Right atrium auricular region (tissue), 2 donors: ENCODE results near the gene CLSTN1. TPM values are rescaled to one million over a fixed set of nuclear protein-coding genes. Genes with fewer than 3 reads are reported as not detected.
A peak's percentile ranks its signal among the peaks of the same experiment; 100 is the strongest.

Experiments used
- DNase-seq: peaks from one replicate; pipeline ENCODE4 v3.0.0-alpha.2; 2019; ENCODE audit warnings: low spot score
- H3K27ac ChIP-seq, 2 donors: fragments of 200-600 bp; sonication (generic); 1 replicate in 1 of 2; 2 replicates in 1 of 2; pipeline ENCODE4 v1.5.1; 2016 to 2019
- H3K27me3 ChIP-seq, 2 donors: fragments of 200-600 bp; sonication (generic); one replicate each; pipeline versions ENCODE4 v1.5.1 to v1.6.0; 2017 to 2019
- H3K36me3 ChIP-seq: fragments of 200-600 bp; sonication (generic); one replicate; pipeline ENCODE4 v1.5.1; 2016
- H3K4me1 ChIP-seq, 2 donors: fragments of 200-600 bp; sonication (generic); one replicate each; pipeline versions ENCODE4 v1.5.1 to v1.6.0; 2017 to 2019
- H3K4me3 ChIP-seq, 2 donors: fragments of 200-600 bp; sonication (generic); 1 replicate in 1 of 2; 2 replicates in 1 of 2; pipeline ENCODE4 v1.5.1; 2017 to 2019; ENCODE audit warnings: mild to moderate bottlenecking in 1 of 2, moderate library complexity in 1 of 2
- H3K9me3 ChIP-seq, 2 donors: fragments of 200-600 bp; sonication (generic); one replicate each; pipeline ENCODE4 v1.5.1; 2019
- total RNA-seq, 2 donors: library from RNA; depleted of rRNA; stranded (reverse); fragments of >200 nt; gene quantifications; one replicate each; pipeline ENCODE4 v1.1.0, GENCODE V29; 2016
- TF ChIP-seq, protein P1 (sequence below), 2 donors: fragments of 200-600 bp; sonication (generic); IDR thresholded peaks; one replicate each; pipeline ENCODE4 v1.5.1; 2019; ENCODE audit warnings: antibody characterized with exemption in 2 of 2

CLSTN1 gene
- total RNA-seq, 2 donors from 2014 or later = 47.5 to 54.0 TPM

DNA sequence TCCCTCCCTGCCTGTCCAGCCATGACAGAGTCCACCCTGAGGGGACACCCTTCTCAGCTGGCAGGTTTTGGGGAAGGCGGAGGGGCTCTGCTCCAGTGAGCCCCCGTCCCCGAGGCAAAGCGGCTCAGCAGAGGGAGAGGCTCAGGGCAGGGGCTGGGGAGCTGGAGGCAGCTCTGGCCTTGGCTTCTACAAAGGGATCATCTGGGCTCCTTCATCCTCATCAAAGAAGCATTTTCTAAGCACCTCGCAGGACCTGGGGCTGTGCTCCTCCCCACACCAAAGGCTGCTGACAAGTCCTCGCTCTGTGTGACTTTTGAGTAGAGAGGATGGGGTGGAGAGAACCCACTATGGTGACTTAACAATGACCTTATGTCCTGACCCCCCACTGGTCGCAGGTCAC, 21.0 kb upstream of the CLSTN1 start:
- DNase-seq = no peak
- H3K4me3 ChIP-seq = no peak overlapping the region
- TF ChIP-seq, protein P1, sequence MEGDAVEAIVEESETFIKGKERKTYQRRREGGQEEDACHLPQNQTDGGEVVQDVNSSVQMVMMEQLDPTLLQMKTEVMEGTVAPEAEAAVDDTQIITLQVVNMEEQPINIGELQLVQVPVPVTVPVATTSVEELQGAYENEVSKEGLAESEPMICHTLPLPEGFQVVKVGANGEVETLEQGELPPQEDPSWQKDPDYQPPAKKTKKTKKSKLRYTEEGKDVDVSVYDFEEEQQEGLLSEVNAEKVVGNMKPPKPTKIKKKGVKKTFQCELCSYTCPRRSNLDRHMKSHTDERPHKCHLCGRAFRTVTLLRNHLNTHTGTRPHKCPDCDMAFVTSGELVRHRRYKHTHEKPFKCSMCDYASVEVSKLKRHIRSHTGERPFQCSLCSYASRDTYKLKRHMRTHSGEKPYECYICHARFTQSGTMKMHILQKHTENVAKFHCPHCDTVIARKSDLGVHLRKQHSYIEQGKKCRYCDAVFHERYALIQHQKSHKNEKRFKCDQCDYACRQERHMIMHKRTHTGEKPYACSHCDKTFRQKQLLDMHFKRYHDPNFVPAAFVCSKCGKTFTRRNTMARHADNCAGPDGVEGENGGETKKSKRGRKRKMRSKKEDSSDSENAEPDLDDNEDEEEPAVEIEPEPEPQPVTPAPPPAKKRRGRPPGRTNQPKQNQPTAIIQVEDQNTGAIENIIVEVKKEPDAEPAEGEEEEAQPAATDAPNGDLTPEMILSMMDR (IDR thresholded peaks at IDR 0.05) = no peak
- H3K36me3 ChIP-seq = no peaks in the 10 kb centered on the region
- peaks cover 0 to 44% of the 10 kb centered on the region in 2 donors for H3K4me1 ChIP-seq
- H3K27me3 ChIP-seq = no peaks in the 10 kb centered on the region
- no peaks in the 10 kb centered on the region for H3K9me3 ChIP-seq
- H3K27ac ChIP-seq = no peak overlapping the region

DNA sequence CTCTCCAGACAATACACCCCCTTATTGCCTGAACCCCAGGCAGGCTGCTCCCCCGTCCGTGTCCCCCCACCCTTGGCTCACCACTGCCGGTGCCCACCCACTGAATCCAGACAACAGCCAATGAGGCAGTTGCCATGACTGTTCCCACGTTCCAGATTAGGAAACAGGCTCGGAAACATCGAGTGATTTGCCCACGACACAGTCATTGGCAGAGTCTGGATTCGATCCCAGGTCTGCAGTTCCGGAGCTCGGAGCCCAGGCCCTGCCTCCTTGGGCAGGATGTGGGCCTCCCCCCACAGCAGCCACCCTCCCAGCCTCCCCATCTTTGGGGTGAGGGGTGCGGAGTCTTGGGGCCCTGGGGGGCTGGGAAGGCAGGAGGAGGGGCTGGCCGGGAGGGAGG, 20.3 kb upstream of the CLSTN1 start:
- Histone ChIP-seq H3K4me3 (peak overlapping the region in 1 of 2 donors; percentile 5), H3K27ac (peak overlapping the region in 1 of 2 donors; percentile 13), H3K4me1 (peaks cover 0 to 44% of the 10 kb centered on the region in 2 donors), H3K27me3 (no peaks in the 10 kb centered on the region), H3K36me3 (no peaks in the 10 kb centered on the region), H3K9me3 (no peaks in the 10 kb centered on the region)
- TF ChIP-seq, protein P1 (IDR thresholded peaks at IDR 0.05) = no peak
- no peak for DNase-seq

DNA sequence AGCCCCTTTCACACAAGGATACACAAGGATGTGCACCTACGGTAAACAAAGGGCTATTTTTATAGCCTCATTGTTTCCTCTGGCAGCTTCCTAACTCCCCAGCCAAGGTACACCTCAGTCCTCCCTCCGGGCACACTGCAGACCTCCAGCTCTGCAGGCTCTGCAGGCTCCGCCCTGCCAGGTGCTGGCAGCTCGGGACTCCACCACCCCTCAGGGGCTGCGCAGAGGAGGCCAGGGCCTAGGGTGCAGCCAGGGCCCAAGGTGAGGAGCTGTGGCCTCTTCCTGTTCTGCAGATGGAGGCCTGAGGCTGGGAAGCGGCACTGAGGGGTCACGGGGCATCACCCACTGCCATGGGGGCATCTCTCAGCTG, 19.8 kb upstream of the CLSTN1 start:
- TF ChIP-seq, protein P1 (IDR thresholded peaks at IDR 0.05) = no peak
- Histone ChIP-seq H3K27me3 (no peaks in the 10 kb centered on the region), H3K4me1 (peaks cover 0 to 44% of the 10 kb centered on the region in 2 donors), H3K27ac (no peak overlapping the region), H3K4me3 (no peak overlapping the region), H3K9me3 (no peaks in the 10 kb centered on the region), H3K36me3 (no peaks in the 10 kb centered on the region)
- DNase-seq = no peak

DNA sequence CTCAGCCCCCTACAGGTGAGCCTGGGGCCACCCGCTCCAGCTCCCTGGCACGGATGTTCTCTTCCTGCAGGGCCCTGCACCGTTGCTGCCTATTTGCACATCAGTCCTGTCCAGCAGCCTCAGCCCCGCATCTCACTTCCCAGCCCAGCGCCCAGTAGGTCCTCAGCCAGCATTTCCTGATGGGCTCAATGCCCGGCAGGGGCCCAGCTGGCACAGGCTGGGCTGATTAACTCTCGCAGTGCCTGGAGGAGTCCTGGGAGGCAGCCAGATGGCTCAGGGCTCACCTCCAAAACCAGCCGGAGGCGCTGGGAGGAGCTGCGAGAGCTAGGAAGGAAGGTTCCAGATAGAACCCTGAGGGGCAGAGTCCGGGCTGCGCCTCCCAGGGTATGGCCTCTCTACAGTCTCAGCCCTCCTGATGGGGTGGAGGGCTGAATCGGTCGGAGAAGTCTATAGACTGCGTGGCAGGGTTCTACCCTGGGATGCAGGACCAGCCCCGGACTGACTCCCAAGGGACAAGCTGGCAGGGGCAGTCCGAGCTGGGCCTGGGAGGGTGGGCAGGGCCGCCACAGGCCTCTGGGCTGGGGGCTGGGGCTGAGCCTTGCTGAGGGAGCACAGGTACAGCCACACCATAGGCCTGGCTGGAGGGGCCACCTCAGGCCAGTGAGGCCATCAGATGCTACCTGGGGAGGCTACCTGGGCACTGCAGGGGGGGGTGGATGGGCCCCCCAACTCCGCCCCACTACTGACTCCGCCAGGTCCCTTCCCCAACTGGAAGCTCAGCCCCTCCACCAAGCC, 19.2 kb upstream of the CLSTN1 start:
- DNase-seq = no peak
- peaks cover 0 to 39% of the 10 kb centered on the region in 2 donors for H3K4me1 ChIP-seq
- no peaks in the 10 kb centered on the region for H3K27me3 ChIP-seq
- peak overlapping the region in 1 of 2 donors; percentile 24 for H3K27ac ChIP-seq
- H3K36me3 ChIP-seq = no peaks in the 10 kb centered on the region
- no peaks in the 10 kb centered on the region for H3K9me3 ChIP-seq
- TF ChIP-seq, protein P1 (IDR thresholded peaks at IDR 0.05) = no peak
- H3K4me3 ChIP-seq = no peak overlapping the region

DNA sequence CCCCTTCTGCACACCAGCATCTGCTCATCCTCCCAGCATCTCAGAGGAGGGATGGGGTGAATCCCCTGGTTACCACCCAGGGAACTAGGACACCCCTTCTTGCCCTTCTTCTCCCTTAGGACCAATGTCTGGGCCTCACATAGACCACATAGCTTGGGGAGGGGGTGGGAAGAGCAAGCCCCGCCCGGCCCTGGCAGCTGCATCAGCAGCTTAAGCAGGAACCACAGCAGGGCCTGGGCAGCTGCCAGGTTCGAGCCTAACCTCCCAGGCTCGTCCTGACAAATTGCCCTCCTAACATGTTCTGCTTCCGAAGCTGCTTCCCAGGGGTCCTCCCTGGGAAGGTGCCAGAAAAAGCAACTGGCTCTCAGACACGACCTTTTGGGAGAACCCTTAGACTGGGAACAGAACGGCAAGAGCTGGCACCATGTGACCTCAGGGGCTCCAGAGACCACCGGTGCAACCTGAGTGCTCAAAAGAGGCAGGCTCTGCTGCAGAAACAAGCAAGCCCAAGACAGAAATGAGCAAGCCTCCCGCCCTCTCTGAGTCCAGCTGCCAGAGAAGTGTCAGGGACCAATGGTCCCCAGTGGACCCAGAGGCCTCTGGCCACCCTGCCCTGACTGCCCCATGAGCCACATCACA, 18.4 kb upstream of the CLSTN1 start:
- Histone ChIP-seq H3K4me1 (peaks cover 0 to 31% of the 10 kb centered on the region in 2 donors), H3K27ac (no peak overlapping the region), H3K27me3 (no peaks in the 10 kb centered on the region), H3K4me3 (no peak overlapping the region), H3K36me3 (no peaks in the 10 kb centered on the region), H3K9me3 (no peaks in the 10 kb centered on the region)
- TF ChIP-seq, protein P1 (IDR thresholded peaks at IDR 0.05) = no peak
- no peak for DNase-seq
